ENCODE data around the gene CLPTM1L. TPM values are rescaled to one million over a fixed set of nuclear protein-coding genes. Genes with fewer than 3 reads are reported as not detected.
"Not testable (repeated sequence)": the region's sequence is repeated elsewhere in the genome, so short reads cannot be mapped to it uniquely, and the experiment has no call there.

CLPTM1L gene
- polyA plus RNA-seq, 1 donor from 2014 or later, result 61.6 TPM

- no peaks in the 10 kb centered on the region for H3K79me2 ChIP-seq (replicated peaks; ENCODE audit: insufficient read depth, low read length)
- H4K20me1 ChIP-seq (ENCODE audit: insufficient read depth), result no peaks in the 10 kb centered on the region
- H3K4me3 ChIP-seq (ENCODE audit: low read length), result no peak overlapping the region
- no peaks in the 10 kb centered on the region for H3K36me3 ChIP-seq (ENCODE audit: insufficient read depth, low read length)
- TF ChIP-seq MXI1 (conservative IDR thresholded peaks at IDR 0.05; ENCODE audit: poor library complexity, severe bottlenecking), result no peak
- H2AFZ ChIP-seq (ENCODE audit: low read depth, low read length), result no peak overlapping the region
- H3K9me3 ChIP-seq (ENCODE audit: low read length), result no peaks in the 10 kb centered on the region
- H3K4me2 ChIP-seq (ENCODE audit: low read length), result no peak overlapping the region
- H3K27me3 ChIP-seq (ENCODE audit: insufficient read depth, low read depth, low read length), result no peaks in the 10 kb centered on the region
- H3K9me2 ChIP-seq (ENCODE audit: insufficient read depth, low read length), result no peaks in the 10 kb centered on the region
- H3K9ac ChIP-seq (ENCODE audit: low read length), result no peak overlapping the region
- H3K27ac ChIP-seq (ENCODE audit: low read length), result no peak overlapping the region
- no peaks in the 10 kb centered on the region for H3F3A ChIP-seq (ENCODE audit: insufficient read depth, low read length, poor library complexity, severe bottlenecking)
Measured at GRCh38 chr5:1334831-1335539, 9.9 kb downstream of the CLPTM1L start.

GRCh38 chr5:1333986-1334385, 10.9 kb downstream of the CLPTM1L start:
- TF ChIP-seq SMC3 (conservative IDR thresholded peaks at IDR 0.05; ENCODE audit: poor library complexity), result no peak
- TF ChIP-seq POLR2AphosphoS5 (IDR thresholded peaks at IDR 0.05), result no peak
- no peak for TF ChIP-seq TAF1 (IDR thresholded peaks at IDR 0.05; ENCODE audit: low read depth)
- no peaks in the 10 kb centered on the region for H3K36me3 ChIP-seq (ENCODE audit: insufficient read depth, low read length)

GRCh38 chr5:1333286-1333685, 11.6 kb downstream of the CLPTM1L start:
- H3K9me3 ChIP-seq (ENCODE audit: low read length); H3K36me3 ChIP-seq (ENCODE audit: insufficient read depth, low read length); H2AFZ ChIP-seq (ENCODE audit: low read depth, low read length); H3K4me3 ChIP-seq (ENCODE audit: low read length); H3K27me3 ChIP-seq (ENCODE audit: insufficient read depth, low read depth, low read length); H3K79me2 ChIP-seq (replicated peaks; ENCODE audit: insufficient read depth, low read length); H3K27ac ChIP-seq (ENCODE audit: low read length); H3K9ac ChIP-seq (ENCODE audit: low read length); H3K4me2 ChIP-seq (ENCODE audit: low read length); H3F3A ChIP-seq (ENCODE audit: insufficient read depth, low read length, poor library complexity, severe bottlenecking); H4K20me1 ChIP-seq (ENCODE audit: insufficient read depth); H3K9me2 ChIP-seq (ENCODE audit: insufficient read depth, low read length): not testable (repeated sequence)

More at GRCh38 chr5:1333986-1334385, 10.9 kb downstream of the CLPTM1L start:
- no peaks in the 10 kb centered on the region for H3K9me3 ChIP-seq (ENCODE audit: low read length)
- no peak overlapping the region for H3K4me2 ChIP-seq (ENCODE audit: low read length)
- no peak overlapping the region for H3K9ac ChIP-seq (ENCODE audit: low read length)
- no peaks in the 10 kb centered on the region for H3K79me2 ChIP-seq (replicated peaks; ENCODE audit: insufficient read depth, low read length)
- H3F3A ChIP-seq (ENCODE audit: insufficient read depth, low read length, poor library complexity, severe bottlenecking), result no peaks in the 10 kb centered on the region
- H3K27me3 ChIP-seq (ENCODE audit: insufficient read depth, low read depth, low read length), result no peaks in the 10 kb centered on the region
- H3K9me2 ChIP-seq (ENCODE audit: insufficient read depth, low read length), result no peaks in the 10 kb centered on the region
- no peak overlapping the region for H3K27ac ChIP-seq (ENCODE audit: low read length)
- no peak overlapping the region for H3K4me3 ChIP-seq (ENCODE audit: low read length)
- no peaks in the 10 kb centered on the region for H4K20me1 ChIP-seq (ENCODE audit: insufficient read depth)
- H2AFZ ChIP-seq (ENCODE audit: low read depth, low read length), result no peak overlapping the region

GRCh38 chr5:1332461-1333001, 12.4 kb downstream of the CLPTM1L start:
- no peak overlapping the region for H3K27ac ChIP-seq (ENCODE audit: low read length)
- H4K20me1 ChIP-seq (ENCODE audit: insufficient read depth), result no peaks in the 10 kb centered on the region
- H3K9me2 ChIP-seq (ENCODE audit: insufficient read depth, low read length), result no peaks in the 10 kb centered on the region
- H3K4me2 ChIP-seq (ENCODE audit: low read length), result no peak overlapping the region
- no peaks in the 10 kb centered on the region for H3K36me3 ChIP-seq (ENCODE audit: insufficient read depth, low read length)
- H3F3A ChIP-seq (ENCODE audit: insufficient read depth, low read length, poor library complexity, severe bottlenecking), result no peaks in the 10 kb centered on the region
- TF ChIP-seq TAF1 (IDR thresholded peaks at IDR 0.05; ENCODE audit: low read depth) (no peak), MXI1 (conservative IDR thresholded peaks at IDR 0.05; ENCODE audit: poor library complexity, severe bottlenecking) (no peak), POLR2AphosphoS5 (IDR thresholded peaks at IDR 0.05) (no peak), EZH2 (IDR thresholded peaks at IDR 0.05; ENCODE audit: borderline replicate concordance, insufficient read depth, low read length, poor library complexity, severe bottlenecking) (no peak)
- H3K27me3 ChIP-seq (ENCODE audit: insufficient read depth, low read depth, low read length), result no peaks in the 10 kb centered on the region
- H2AFZ ChIP-seq (ENCODE audit: low read depth, low read length), result no peak overlapping the region
- no peak overlapping the region for H3K4me3 ChIP-seq (ENCODE audit: low read length)
- no peaks in the 10 kb centered on the region for H3K79me2 ChIP-seq (replicated peaks; ENCODE audit: insufficient read depth, low read length)
- no peaks in the 10 kb centered on the region for H3K9me3 ChIP-seq (ENCODE audit: low read length)
- H3K9ac ChIP-seq (ENCODE audit: low read length), result no peak overlapping the region

All from neural cell (in vitro differentiated cells).